Measurements from ENCODE around the gene AGRP.
A peak's percentile ranks its signal among the peaks of the same experiment; 100 is the strongest.
"Not testable (repeated sequence)": the region's sequence is repeated elsewhere in the genome, so short reads cannot be mapped to it uniquely, and the experiment has no call there.

AGRP gene, protein sequence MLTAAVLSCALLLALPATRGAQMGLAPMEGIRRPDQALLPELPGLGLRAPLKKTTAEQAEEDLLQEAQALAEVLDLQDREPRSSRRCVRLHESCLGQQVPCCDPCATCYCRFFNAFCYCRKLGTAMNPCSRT

DNA sequence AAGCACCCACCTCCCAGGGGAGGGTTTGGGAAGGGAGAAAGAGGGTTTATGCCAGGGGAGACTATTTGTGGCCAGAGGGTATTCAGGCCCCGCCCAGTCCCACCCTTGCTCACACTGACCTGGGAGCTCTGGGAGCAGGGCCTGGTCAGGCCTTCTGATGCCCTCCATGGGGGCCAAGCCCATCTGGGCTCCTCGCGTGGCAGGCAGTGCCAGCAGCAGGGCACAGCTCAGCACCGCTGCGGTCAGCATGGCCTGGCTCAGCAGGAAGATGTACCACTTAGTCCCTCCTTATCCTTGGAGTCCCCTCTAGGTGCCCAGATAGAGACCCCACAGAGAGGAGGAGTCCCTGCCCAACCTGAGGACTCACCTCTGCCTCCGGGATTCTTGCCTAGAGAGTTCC, at the start of gene AGRP:
TSS of gene AGRP (minus strand) at position 398 of the 400 bp plus-strand sequence. CDS start at position 249, 149 bp downstream.
- DNase-seq = no peak

DNA sequence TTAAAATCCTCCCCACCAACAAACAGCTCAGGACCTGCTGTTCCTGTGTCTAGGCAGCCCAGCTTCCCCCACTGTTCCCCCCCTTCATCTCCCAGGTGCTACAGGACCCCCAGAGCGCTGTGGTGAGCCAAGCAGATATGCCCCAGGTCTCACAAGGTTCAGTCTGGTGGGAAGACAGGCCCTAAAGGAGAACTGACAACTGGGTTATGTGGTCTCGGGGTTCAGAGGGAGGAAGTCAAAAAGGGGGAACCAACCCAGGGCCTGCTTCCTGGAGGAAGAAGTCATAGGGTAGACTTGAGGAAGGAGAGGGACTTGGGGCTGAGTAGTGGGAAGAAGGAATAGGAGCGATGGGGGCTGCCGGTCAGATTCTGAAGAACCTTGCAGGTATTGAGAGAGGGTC, 47.9 kb upstream of the AGRP start:
- DNase-seq = no peak

DNA sequence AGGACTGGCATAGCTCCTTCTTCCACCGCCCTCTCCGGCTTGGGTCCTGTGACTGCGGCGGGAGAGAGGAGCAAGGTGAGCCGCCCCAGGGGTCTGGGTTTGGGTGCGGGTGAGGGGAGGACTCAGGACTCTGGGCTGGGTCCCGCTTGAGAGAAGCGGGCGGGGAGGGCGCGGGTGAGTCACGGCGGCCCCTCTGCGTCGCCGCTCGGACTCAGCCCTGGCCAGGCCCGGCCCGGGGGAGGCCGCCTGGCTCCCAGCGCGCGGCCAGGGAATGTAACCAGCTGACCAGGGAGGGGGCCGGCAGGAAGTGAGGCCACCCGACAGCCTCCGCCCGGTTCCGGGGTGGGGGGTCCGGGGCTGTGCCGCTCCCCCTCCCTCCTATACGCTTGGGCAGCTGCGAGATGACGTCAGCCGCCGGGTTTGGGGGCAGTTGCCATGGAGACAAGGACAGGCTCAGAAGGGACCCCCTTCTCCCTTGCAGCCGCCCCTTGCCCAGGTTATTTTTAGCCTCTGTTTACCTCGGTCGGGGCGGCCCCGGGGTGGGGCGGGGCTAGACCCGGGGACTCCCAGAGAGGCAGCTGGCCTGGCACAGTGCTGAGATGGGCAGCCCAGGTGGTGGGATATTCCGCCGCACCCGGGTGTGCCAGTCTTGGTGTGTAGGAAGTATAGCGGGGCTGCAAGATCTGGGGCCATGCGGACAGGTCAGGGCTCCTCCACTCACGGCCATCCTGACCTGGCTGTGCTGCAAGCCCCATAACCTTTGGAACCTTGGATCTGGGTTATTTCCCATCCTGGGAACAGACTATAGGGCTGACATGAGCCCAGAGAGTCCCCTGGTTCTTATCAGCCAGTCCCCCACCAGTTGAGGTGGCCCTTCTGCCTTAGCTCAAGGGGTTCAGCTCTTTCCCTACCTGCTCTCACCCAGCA, 46.9 kb upstream of the AGRP start:
- no peak for DNase-seq

DNA sequence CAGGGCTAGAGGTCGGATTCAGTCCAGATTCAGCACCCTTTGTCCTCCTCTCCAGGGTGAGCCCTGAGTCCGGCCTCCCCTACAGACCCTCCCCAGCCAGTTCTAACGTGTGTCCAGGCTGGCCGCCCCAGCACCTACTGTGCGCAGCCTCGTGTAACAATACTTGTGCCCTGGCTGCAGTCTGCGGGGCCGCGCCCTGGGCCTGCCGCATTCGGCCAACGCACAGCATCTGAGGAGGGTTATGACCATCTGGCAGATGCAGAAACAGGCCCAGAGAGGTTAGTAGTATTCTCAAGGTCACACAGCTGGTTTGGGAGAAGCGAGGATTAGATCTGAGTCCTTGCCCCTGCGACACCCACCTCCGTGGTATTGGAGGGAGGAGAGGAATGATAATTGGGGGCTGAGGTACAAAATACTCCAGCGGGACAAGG, 46.2 kb upstream of the AGRP start:
- DNase-seq = no peak

DNA sequence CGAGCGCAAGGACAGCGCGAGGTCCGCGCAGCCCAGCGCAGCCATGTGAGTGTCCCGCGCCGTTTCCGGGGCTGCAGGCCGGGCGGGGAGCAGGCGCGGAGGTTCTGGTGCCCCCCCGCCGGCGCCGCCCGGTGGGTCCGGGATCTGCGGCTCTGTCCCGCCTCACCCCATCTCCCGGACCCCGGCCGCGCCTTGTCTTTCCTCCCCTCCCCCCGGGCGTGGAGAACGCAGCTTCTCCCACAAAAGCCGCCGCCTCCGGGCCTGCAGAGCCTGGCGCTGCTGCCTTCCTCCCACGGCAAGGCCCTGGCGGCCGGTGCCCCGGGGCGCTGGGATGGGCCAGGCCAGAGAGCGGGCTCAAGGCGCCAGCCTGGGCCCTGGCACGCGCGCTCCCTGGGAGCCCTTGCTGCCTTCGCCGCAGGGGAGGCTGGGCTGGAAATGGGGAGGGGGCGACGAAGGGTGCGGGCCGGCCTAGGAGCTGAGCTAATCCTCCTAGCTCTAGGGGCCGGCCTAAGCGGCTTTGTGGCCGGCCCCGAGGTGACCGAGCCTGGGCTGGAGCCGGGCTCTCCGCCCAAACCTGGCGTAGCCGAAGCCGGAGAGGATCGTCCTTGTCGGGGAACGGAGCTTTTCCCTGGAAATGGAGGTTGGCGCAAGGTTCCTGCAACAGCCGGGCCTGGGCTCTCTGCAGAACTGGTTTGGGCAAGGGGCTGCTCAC, 45.7 kb upstream of the AGRP start:
- DNase-seq = no peak

DNA sequence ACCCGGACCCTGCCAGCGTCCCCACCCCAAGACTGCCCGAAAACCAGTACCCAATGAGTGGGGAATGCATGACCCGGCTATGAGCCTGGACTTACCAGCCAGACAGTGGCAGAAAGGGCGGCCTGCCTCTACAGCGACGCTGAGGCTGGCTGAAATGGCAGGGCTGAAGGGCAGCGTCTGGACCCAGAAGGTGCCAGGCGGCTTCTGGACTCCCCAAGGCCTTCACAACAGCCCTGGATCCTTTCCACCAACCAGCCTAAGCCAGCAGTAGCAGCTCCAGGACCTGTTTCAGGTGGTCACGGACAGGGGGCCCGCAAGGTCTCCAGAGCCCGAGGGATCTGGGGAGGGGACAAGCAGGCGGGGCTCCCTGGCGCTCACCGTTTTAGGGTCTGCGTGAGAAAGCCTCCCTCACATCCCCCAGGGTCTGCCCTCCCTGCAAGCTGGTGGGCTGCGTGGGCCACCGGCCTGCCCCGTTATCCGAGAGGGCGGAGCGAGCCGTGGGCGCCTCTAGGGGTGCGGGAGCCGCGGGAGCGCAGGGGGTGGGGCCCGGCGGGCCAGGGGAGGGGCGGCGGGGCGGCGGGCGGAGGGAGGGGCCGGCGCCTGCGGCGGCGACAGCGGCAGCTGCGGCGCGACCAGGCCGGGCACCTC, 45.0 kb upstream of the AGRP start, which contains the start of gene RIPOR1:
TSS of gene RIPOR1 (plus strand) at position 608 of the 648 bp plus-strand sequence. CDS start 9,618 bp downstream, outside the sequence.
- DNase-seq = no peak

DNA sequence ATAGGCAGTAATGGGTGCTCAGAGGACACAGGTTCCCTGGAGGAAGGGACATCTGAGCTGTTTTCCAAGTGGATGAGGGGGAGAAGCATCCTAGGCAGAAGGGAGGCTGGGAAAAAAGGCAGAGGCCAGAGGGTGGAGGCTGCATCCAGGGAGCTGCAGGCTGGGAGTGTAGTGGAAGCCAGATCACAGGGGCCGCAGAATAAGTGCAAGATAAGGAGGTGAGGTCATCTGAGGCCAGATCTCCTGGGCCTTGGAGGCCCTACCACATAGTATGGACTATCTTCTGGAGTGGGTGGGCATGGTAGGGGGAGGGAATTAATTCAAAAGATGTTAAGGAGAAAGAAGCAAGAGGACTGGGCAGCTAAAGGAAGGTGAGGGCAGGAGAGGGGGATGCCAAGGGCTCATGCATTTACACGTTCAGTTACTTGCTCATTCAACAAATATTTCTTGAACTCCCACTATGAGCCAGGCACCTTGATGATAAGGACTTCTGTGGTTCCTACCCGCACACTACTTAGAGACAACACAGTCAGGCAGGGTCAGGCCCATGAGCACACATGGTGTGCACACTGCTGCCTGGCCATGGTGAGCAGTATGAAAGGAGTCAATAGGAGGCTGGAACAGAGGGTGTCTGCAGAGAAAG, 42.9 kb upstream of the AGRP start:
- DNase-seq = no peak

DNA sequence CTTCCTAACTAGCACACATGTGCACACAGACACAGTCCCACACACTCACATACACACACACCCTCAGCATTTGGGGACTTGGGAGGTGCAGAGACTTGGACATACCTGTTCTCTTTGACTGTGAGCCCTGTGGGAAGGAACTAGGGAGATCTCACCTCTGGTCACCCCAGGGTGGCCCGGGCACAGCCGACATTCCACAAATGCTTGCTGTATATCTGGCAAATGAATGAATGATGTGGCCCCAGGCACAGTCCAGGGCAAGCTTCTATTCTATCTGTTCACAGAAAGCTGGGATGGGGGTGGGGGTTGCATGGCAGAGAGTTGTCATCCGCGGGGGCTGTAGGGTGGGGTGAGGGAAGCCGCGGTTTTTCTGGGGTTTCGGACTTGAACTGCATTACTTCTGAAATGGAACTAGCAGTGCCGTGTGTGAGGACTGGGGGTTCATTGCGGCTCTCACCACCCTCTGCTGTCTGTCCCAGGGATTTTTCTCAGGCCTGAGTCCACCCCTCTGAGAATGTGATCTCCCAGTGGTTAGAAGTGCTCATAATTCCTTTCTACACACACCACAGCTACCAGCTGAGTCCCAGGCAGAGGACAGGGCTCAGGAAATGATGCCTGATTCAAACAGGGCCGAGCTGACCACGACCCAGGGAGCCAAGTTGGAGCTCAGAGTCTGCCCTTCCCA, 42.0 kb upstream of the AGRP start:
- no peak for DNase-seq

DNA sequence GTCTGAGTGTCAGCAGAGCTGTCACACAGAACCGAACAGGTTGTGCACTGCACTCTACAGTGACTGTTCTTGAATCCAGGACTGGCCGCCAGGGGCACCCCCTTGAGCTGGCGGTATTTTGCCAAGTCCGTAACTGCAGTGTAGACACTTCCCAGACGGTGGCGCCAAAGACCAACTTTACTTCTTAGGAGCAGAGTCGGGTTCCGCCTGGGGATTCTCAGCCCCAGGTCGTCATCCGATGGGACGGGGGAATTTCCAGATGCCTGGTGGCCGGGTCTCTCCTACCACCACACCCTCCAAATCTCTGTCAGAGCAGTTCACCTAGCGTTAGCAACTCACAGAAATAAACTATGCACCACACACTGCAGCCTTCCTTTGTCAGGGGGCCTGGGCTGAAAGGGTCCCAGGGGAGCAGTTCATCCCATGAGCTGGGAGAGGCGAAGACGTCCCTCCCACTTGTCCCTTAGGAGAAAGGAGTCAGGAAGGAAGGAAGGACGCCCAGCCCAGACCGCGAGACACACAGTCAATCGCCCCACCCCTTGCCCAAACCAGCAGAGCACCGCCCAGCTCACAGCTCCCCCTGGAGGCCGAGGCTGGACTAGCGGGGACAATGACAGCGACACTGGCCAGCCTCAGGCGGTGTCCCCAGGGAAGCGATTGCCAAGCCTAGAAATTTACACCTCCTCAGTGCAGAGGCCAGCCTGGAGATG, 37.9 kb upstream of the AGRP start:
- peak; percentile 97 for DNase-seq

DNA sequence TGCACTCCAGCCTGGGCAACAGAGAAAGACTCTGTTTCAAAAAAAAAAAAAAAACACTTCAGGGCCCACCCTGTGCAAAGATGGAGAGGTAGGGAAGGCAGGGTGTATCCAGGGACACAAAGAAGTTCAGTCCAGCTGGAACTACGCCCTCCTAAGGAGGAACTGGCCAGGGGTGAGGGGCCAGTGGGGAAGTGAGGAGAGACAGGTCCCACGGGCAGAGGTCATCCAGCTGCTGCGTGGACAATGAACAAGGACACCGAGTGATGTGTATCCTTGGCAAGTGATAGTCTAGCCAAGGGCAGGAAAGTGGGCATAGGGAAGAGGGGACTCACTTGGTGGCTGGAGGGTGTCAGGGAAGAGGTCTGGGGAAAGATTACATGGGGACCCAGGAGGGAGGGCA, 35.9 kb upstream of the AGRP start:
- no peak for DNase-seq

DNA sequence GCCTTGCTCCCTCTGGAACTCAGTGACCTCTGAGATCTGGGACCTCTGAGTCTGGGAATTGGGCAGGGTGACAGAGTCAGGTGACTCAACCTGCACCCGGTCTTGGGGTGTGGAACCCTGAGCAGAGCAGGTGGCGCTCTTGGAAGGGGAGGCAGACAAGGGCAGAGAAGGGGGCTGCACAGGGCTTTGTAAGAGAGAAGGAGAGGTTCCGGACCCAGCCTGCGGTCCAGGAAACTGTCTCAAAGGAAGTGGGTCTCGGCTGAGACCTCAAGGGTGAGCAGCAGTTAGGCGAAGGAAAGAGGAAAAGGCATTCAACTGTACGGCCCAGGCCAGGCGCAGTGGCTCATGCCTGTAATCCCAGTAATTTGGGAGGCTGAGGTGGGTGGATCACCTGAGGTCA, 35.3 kb upstream of the AGRP start:
- DNase-seq = no peak

DNA sequence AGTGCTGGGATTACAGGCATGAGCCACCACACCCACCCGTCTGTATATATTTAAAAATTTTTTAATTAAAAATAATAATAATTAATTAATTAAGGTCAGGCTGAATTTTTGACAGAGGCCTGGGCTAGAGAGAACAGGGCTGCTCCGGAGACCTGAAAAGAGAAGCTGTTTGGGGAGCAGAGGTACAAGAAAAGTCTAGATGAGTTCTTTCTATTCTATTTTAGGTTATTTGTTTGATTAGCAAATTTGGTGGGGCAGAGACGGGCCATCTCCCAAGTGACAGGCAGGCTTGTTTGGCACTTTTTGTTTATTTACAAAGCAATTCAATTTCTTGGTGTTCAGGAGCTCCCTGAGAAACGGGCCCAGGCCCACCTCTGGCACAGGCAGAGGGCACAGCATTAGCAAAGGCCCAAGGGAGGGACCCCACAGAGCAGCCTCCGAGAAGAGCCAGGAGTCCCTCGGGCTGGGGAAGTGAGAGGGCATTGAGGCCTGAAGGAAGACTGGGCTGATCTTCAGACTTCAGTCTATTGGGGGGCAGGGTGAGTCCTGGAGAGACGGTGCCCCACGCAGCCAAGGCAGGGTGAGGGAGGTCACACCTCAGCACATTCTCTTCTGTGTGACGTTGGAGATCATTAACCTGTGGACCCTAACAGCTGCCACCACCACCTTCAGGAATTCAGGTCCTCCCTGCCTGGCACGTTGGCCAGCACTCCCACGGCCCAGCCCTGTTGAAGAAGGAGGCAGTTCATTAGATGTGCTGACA, 34.5 kb upstream of the AGRP start:
- DNase-seq = no peak

DNA sequence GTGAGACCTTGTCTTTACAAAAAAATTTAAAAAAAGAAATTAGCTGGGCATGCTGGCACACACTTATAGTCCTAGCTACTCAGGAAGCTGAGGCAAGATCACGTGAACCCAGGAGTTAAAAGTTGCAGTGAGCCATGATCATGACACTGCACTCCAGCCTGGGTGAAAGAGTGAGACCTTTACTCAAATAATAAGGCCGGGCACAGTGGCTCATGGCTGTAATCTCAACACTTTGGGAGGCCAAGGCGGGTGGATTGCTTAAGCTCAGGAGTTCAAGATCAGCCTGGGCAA, 33.8 kb upstream of the AGRP start:
- no peak for DNase-seq

DNA sequence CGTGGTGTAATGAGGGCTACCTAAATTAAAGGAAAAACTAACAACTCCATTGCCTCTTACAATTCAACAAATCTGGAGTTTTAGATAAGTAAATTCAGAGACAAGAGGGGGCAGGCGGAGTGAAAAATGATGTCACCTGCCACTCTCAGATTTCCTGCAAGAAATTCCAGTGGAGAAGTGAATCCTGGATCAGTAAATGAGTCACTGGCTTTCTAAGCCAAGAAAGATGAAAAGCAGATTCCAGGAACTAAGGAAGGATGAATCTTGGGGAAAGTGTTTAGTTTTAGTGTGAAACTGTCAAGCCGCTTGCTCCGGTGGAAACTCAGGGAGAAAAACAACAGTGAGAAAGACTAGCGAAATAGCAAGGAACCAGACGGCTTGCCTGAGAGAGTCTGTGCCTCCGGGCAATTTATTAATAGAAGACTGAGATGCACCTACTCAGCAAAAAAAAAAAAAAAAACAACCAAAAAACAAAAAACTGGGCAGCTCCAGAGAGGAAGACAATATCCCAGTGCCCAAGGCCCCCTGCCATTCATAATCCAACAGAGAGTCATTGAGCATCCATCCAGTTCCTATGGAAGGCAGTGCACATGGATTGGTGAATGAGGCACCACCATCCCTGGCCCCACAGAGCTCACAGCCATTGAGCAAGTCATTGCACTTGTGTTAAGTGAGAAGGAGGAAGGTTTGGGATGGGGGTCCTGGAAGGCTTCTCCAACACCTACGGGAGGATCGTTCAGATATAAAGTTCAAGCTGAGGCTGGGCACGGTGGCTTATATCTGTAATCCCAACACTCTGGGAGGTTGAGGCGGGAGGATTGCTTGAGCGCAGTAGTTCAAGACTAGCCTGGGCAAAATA, 33.2 kb upstream of the AGRP start:
- no peak for DNase-seq

DNA sequence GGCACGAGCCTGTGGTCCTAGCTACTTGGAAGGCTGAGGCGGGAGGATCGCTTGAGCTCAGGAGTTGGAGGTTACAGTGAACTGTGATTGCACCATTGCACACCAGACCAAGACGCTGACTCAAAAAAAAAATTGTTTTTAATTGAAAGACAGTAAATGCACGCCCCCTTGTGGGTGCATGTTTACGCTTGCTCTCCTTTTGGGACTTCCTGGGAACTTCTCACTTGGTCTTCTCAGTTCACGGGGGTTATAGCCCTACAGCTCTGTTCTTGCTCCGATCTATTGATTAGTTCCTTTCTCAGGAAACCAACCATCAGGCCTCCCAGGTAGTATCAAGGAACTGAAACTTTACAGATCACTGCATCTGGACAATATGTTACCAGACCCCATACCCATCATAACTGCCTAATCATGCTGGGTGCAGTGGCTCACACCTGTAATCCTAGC, 31.1 kb upstream of the AGRP start:
- peak; percentile 85 for DNase-seq

DNA sequence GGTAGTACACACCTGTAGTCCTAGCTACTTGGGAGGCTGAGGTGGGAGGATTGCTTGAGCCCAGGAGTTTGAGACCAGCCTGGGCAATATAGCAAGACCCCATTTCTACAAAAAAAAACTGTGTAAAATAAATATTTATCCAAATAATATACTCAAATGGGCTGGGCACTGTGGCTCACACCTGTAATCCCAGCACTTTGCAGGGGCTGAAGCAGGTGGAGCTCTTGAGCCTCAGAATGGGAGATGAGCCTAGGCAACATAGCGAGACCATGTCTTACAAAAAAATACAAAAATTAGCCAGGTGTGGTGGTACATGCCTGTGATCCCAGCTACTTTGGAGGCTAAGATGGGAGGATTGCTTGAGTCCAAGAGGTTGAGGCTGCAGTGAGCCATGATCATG, 30.5 kb upstream of the AGRP start:
- DNase-seq = not testable (repeated sequence)

DNA sequence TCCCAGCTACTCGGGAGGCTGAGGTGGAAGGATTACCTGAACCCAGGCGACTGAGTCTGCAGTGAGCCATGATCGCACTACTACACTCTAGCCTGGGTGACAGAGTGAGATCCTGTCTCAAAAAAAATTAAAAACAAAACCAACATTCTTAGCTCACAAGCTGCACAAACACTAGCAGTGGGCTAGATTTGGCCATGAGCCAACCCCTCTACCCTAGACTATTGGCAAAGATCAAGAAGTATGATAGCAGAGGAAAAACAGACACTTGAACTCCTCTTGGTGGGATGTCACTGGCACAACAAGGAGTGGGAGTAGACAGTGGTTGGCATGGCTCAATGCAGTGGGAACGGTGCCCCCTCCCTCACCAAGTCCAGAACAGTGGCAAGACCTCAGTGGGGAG, 25.7 kb upstream of the AGRP start:
- no peak for DNase-seq

DNA sequence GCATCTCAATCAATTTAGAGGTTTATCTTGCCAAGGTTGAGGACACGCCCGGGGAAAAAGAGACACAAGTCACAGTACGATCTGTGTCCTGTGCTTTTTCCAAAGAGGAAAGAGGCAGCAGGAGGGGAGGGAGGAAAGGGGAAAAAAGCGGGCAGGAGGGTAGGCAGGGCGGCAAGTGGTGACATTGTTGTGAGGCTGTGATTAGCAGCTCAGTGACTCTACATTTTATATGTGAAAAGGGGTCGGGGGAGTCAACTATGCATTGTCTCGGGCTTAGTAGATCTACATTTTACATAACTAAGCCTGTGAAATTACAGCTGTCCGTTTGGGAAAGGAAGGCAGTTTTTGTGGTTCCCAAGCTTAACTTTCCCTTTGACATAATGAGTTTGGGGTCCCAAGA, 23.1 kb upstream of the AGRP start:
- no peak for DNase-seq

Data from activated CD4-positive, alpha-beta T cell treated with anti-CD3 and anti-CD28 coated beads, Interleukin-2, amount 50 U/mL, for 16 hours (primary cell).